GM19099 (cell line): ENCODE results near the gene HIGD1A.

Source experiments
- POLR2A ChIP-seq: IDR thresholded peaks from 3 replicates; pipeline ENCODE4 v1.6.1; 2011; ENCODE audit warnings: low read depth; ENCODE audit not compliant: insufficient read length; ENCODE audit errors: extremely low read depth

HIGD1A gene

DNA sequence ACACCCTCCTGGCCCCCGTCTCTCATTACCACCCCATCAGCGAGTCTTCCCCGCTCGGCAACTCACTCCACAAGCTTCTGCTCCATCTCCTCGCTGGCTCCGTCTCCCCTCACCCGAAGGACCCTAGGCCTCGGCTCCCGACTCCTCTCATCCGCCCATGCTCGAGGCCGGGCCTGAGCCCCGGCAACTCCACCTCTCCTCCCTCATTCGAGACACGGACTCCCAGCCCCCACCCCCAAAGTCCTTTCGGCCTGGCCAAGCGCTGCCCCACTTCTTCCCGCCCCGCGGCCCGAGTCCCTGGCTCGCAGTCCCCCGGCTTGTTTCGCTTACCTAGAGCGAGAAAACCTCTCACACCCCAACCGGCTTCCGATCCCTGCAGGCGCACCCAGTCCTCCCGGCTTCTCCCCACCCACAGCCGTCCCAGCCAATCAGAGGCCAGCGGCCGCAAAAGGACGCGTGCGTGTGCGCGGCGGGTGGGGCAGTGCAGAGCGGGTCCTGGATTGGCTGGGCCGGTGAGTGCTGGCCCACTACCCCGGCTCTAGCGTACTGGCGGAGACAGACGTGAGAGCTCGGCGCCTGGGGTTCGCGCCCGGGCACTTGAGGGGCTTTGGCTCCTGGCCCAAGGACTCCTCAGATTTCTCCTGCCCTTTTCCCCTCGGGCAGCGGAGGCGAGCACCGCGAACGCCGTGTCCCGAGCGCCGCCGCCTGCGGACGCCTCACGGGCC lies at the start of gene HIGD1A:
HIGD1A (minus strand) TSS at position 385 of the 725 bp plus-strand sequence. CDS start 10,237 bp downstream, outside the sequence.
- TF ChIP-seq POLR2A = peak; percentile 89

DNA sequence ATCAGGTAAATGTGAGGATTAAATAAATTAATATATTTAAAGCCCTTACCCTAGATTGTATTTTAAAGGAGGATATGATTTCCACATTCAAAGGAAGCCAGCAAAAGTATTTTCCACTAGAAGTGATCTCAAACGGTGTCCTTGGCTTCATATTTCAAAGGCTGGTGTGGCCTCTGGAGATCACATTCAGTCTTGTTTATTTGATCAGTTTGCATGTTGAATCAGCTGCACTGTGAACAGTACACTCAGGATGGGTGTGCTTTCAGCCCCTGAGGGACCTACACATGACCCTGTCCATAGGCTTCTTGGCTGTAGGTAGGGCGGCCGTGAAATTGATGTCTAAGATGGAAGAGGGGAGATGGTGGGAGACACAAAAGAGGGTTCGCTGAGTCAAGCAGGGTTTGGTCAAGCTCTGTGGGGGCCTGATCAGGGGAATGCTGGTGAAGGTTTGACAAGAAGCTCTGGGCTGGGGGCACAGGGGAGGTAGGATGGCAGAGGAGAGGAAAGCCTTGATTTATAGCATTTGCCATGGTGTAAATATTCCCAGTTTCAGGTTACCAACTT lies 49.5 kb upstream of the HIGD1A start:
- no peak for TF ChIP-seq POLR2A

DNA sequence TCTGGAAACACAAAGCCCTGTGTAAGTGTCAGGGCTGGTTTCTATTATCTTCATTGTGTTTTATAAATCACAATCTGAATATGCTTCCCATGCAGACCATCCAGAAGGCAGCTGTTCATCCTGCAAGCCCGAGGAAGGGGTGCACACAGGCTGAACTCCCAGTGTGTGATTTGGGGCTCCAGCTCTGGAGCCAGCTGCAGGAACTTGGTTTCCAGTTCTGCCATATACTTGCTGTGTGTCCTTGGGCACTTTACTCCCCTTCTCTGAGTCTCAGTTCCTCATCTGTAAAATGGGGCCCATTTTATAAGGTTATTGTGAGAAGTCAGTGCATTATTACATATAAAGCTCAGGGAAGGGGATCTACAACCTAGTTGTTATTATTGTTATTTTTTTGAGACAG lies 48.8 kb upstream of the HIGD1A start:
- TF ChIP-seq POLR2A = no peak

DNA sequence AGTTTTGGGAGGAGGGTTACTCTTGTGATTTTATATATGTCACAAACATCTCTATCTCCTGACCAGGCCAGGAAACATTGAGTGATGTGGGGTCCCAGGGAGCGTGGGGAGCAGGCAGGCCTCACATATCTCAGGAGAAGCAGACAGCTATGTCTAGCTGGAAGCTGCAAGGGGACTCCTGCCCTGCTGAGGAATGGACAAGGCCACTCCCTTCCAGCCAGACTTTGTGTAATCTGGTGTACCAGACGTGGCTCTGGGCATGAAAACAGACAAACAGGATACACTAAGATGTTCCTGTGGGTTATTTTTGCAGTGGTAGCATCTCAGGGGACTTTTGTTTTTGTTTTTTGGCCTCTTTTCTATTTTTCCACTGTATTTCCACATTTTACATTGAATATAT lies 48.2 kb upstream of the HIGD1A start:
- no peak for TF ChIP-seq POLR2A

DNA sequence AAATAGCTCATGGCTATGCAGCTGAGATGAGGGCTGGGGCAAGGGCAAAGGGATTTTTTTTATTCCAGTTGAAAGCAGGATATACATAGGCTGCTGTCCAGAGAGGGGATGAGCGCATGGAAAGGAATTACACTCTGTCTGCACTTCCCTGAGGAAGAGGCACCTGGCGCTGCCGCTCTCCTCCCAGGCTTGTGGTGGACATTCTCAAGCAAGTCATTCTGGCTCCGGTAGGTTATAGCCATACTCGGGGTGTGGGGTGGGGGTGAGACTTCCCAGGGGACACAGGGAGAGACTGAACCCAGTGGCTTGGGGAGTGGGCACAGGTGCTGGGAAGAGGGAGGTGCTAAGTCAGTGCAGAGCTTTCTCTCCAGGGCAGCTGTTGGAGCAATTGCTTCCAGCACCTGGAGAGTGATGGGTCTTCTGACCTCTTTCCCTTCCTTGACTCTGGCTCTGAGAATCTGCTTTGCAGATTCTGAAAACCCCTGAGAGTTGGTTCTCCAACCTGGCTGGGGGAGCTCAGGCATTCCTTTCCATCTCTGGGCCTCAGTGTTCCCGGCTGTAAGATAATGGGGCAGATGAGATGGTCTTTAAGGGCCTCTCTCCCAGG lies 47.0 kb upstream of the HIGD1A start:
- TF ChIP-seq POLR2A = no peak

DNA sequence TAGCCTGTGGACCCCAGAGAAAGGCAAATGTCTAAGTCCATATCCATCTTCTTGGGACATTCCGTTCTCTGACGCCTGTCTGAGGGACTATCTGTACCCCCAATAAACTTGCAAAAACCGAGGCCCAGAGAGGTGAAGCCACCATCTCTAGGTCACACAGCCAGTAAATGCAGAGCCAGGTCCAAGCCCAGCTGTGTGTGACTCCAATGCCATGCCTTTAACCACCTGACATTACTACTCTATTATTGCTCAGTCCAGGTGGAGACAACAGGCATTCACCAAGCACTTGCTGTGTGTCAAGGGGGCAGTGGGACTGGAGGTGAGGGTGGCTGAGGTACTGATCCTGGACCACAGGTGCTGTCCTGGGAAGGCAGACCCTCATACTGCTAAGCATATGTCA lies 46.0 kb upstream of the HIGD1A start:
- no peak for TF ChIP-seq POLR2A

DNA sequence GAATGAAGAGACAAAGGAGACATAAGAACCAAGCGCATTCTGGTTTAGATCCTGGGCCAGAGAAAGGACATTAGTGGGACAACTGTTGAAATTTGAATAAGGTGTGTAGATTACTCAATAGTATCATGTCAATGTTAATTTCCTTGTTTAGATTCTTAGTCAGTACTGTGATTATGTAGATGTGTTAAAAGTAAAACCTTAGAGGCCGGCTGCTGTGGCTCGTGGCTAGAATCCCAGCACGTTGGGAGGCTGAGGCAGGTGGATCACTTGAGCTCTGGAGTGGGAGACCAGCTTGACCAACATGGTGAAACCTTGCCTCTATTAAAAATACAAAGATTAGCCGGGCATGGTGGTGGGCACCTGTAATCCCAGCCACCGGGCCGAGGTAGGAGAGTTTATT lies 44.7 kb upstream of the HIGD1A start:
- no peak for TF ChIP-seq POLR2A

DNA sequence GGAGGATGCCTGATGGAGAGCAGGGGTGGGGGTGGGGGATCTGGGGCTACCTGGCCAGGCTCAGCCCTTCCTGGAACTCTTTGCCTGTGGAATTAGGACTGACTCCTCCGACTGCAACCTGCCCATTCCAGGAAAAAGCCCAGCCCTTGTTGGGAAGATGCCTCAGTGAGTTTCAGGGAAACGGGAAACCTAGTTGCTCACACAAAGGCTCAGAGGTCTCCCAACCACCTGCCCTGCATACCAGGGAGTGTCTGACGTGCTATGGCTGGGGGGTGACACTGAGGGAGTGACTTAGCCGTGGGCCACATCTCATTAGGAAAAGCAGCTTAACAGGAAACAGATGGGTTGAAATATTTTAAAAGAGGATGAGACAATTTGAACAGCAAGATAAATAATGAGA lies 43.4 kb upstream of the HIGD1A start:
- no peak for TF ChIP-seq POLR2A

DNA sequence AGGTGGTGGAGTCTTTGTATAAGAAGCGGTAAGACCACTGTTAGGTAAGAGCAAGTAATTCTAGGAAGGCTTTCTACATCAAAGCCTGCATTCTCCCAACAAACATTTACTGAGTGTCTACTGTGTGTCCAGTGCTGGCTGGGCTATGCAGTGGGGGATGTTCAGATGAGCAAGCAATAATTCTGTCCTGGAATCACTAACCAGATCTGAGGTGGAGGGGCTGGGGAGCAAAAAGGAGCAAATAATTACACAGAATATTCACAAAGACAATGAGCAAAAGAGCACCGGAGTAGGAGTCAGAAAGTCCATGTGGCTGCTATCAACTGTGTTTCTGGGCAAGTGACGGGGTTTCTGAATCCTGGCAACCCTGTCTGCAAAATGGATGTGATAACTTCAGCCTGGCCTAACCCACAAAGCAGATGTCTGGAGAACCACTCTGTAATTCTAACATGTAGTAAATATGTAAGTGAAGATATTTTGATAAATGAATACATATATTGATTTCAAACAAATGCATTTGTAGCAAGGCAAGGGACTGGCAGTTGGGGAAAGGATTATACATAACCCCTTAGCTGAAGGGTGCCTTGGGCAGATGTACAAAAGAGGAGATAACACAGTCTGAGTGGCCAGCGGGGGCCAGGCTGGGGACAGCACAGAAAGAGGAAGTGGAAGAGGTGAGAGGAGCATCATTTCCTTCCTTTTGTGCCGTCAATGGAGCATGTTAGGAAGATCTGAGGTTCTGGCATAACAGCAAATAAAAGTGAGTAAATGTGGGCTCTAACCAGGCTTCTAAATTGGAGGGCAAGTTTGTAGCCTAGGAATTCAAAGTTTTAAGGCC lies 42.6 kb upstream of the HIGD1A start:
- TF ChIP-seq POLR2A = no peak

DNA sequence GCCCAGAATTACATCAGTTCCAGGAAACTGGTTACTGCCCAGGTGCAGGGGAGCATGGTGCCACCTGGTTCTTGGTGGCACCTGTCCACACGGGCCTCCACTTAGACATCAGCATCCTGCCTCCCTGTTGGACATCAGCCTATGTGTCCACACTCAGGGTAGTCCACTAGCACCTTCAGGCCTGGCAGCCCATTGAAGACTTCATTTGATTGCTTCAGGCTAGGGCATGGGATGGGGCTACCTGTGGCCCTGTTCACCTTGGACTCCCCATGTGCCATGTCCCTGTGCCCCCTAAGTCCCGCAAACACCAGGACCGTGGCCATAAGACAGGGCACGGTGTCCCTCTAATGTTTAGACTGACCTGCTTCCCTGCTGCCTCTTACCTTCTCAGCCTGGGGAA lies 40.5 kb upstream of the HIGD1A start:
- TF ChIP-seq POLR2A = no peak

DNA sequence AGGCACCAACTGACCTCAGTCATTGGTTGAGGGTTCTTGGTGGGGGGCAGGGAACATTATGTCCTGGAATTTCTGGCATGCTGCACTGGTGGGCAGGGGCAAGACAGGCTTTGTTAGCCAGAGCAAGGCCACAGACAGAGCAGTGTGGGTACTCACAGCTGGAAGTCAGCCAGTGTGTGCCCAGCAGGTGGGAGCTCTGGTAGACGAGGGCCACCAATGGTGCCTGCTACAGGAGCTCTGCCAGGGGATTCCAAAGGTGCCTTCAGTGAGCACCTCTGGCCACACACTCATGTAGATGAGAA lies 40.1 kb upstream of the HIGD1A start:
- TF ChIP-seq POLR2A = no peak

DNA sequence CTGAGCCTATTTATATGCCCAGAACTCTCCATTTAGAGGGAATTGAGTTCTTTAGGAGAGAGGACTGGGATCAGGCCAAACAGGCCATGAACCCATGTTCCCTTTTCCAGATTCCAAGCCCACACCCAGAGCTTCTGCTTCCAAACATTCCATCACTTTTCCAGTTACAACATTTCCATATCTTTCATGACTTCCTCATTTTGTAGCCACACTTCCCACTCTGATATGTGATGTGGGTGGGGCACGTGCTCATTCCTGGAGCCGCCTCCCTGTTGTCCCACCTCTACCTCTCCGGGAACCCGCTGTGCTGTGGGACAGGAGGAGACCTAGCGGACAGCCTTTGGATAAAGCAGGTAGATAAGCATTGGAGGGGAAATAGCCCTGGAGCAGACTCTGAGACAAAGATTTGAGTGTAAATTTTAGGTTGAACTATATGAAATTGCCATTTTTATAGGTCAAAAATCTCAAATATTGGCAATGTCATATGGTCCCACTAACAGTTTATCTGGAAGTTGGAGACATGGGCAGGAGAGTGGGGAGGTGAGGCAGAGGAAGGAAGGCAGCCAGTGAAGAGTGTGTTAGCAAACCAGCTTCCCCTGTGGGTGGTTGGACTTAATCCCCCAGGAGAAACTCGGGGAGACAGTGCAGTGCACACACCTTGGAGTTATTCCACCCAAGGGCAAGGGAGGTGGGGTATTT lies 39.6 kb upstream of the HIGD1A start:
- no peak for TF ChIP-seq POLR2A

DNA sequence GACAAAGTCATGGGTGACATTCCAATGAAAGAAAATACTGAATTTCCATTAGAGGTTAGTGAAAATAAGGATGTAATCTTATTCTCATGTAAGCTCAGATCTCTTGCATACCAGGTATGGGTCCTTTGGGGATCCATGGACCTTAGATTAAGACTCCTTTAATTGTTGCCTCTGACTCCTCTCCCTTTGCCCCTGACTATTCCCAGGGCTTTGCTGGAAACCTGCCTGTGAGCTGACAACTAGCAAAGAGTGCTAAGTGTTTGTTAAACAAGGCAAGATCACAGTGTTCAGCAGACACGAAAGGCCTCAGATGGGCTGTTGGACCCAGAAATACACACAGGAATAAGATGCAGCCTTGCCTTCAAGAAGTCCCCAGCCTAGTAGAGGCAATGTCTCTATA lies 37.0 kb upstream of the HIGD1A start:
- TF ChIP-seq POLR2A = no peak

DNA sequence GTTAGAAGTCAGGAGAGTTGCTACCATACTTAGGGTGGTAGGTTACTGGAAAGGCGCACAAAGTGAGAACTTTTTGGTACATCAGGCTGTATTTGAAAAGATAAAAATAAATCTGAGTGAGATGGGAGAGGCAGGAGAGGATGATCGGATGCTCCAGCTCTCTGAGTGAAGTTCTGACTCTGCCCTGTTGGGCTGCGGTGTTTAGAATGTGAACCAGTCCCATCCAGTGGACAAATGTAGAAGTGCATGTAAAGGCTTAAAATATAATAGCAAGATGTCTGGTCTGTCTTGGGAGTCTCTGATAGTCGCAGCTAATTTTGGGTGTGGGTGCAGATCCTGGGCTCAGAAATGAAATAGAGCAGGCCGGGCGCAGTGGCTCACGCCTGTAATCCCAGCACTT lies 35.3 kb upstream of the HIGD1A start:
- no peak for TF ChIP-seq POLR2A

DNA sequence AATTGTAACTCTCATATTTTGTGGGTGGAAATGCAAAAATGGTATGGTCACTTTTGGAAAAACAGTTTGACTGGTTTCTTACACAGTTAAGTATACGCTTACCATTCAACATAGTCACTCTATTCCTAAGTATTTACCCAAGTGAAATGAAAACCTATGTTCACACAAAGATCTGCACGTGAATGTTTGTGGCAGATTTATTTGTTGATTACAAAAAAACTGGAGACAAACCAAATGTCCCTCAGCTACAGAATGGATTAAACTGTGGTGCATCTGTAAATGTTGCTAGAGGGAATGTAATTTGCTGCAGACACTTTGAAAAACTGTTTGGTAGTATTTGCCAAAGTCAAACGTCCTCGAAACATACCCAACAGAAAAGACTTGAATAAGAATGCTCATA lies 34.3 kb upstream of the HIGD1A start:
- TF ChIP-seq POLR2A = no peak
